ENCODE results near the gene TRAPPC11. TPM values are rescaled to one million over a fixed set of nuclear protein-coding genes. Genes with fewer than 3 reads are reported as not detected.

TRAPPC11 gene
- polyA plus RNA-seq (2013, experiment 1 of 2) = 14.0 TPM
- 17.9 TPM for polyA plus RNA-seq (2013, experiment 2 of 2)

- WGBS = under 1% methylated on average over 57 of the region's 63 CpGs
- peak within 1 kb of the TSS; percentile 17 for H3K27ac ChIP-seq (ENCODE audit: low read depth, low read length)
- H3K36me3 ChIP-seq (ENCODE audit: insufficient read depth, low read length) = peaks cover 11% of the 10 kb centered on the region
- no peaks in the 10 kb centered on the region for H3K9me3 ChIP-seq (ENCODE audit: insufficient read depth, low read depth, low read length)
- H3K4me3 ChIP-seq (ENCODE audit: low read length) = peak within 1 kb of the TSS; percentile 90
- H3K9ac ChIP-seq (ENCODE audit: low read depth, low read length) = peak within 1 kb of the TSS; percentile 84
- H3K4me1 ChIP-seq (ENCODE audit: insufficient read depth, low read length) = peaks cover 13% of the 10 kb centered on the region; the same call in 1 of the 2 replicates
- H3K27me3 ChIP-seq (ENCODE audit: insufficient read depth, low read length) = no peaks in the 10 kb centered on the region
Measured at GRCh38 chr4:183659029-183659871, at the start of gene TRAPPC11, which contains the start of gene RWDD4. Gene TRAPPC11 (plus strand): TSS chr4:183659293. CDS start chr4:183663868, 4,575 bp downstream. Gene RWDD4 (minus strand): TSS chr4:183659185. CDS start chr4:183658952, 233 bp downstream.

- Histone ChIP-seq H3K9me3 (ENCODE audit: insufficient read depth, low read depth, low read length) (no peaks in the 10 kb centered on the region), H3K27ac (ENCODE audit: low read depth, low read length) (no peak overlapping the region), H3K36me3 (ENCODE audit: insufficient read depth, low read length) (no peaks in the 10 kb centered on the region), H3K9ac (ENCODE audit: low read depth, low read length) (no peak overlapping the region), H3K4me3 (ENCODE audit: low read length) (no peak overlapping the region), H3K27me3 (ENCODE audit: insufficient read depth, low read length) (no peaks in the 10 kb centered on the region), H3K4me1 (ENCODE audit: insufficient read depth, low read length) (no peaks in the 10 kb centered on the region)
- 93% methylated on average over 2 of the region's 2 CpGs for WGBS
Measured at GRCh38 chr4:183610033-183610432, 49.1 kb upstream of the TRAPPC11 start.

- 89% methylated on average over 7 of the region's 7 CpGs for WGBS
- no peak overlapping the region for H3K27ac ChIP-seq (ENCODE audit: low read depth, low read length)
- no peaks in the 10 kb centered on the region for H3K27me3 ChIP-seq (ENCODE audit: insufficient read depth, low read length)
- no peak overlapping the region for H3K4me3 ChIP-seq (ENCODE audit: low read length)
- H3K4me1 ChIP-seq (ENCODE audit: insufficient read depth, low read length) = no peaks in the 10 kb centered on the region
- H3K36me3 ChIP-seq (ENCODE audit: insufficient read depth, low read length) = no peaks in the 10 kb centered on the region
- no peak overlapping the region for H3K9ac ChIP-seq (ENCODE audit: low read depth, low read length)
- H3K9me3 ChIP-seq (ENCODE audit: insufficient read depth, low read depth, low read length) = no peaks in the 10 kb centered on the region
Measured at GRCh38 chr4:183610613-183611012, 48.5 kb upstream of the TRAPPC11 start.

GRCh38 chr4:183611210-183611830 is 47.8 kb upstream of the TRAPPC11 start:
- WGBS = 93% methylated on average over 13 of the region's 15 CpGs
- Histone ChIP-seq H3K9me3 (ENCODE audit: insufficient read depth, low read depth, low read length) (no peaks in the 10 kb centered on the region), H3K27ac (ENCODE audit: low read depth, low read length) (no peak overlapping the region), H3K9ac (ENCODE audit: low read depth, low read length) (no peak overlapping the region), H3K36me3 (ENCODE audit: insufficient read depth, low read length) (no peaks in the 10 kb centered on the region), H3K27me3 (ENCODE audit: insufficient read depth, low read length) (no peaks in the 10 kb centered on the region), H3K4me3 (ENCODE audit: low read length) (no peak overlapping the region), H3K4me1 (ENCODE audit: insufficient read depth, low read length) (no peaks in the 10 kb centered on the region)

- no peak overlapping the region for H3K9ac ChIP-seq (ENCODE audit: low read depth, low read length)
- no peak overlapping the region for H3K27ac ChIP-seq (ENCODE audit: low read depth, low read length)
- no peak overlapping the region for H3K4me3 ChIP-seq (ENCODE audit: low read length)
- no peaks in the 10 kb centered on the region for H3K9me3 ChIP-seq (ENCODE audit: insufficient read depth, low read depth, low read length)
- no peaks in the 10 kb centered on the region for H3K36me3 ChIP-seq (ENCODE audit: insufficient read depth, low read length)
- H3K4me1 ChIP-seq (ENCODE audit: insufficient read depth, low read length) = no peaks in the 10 kb centered on the region
- 90% methylated on average over 20 of the region's 20 CpGs for WGBS
- H3K27me3 ChIP-seq (ENCODE audit: insufficient read depth, low read length) = no peaks in the 10 kb centered on the region
Measured at GRCh38 chr4:183612329-183613250, 46.5 kb upstream of the TRAPPC11 start.

- WGBS = 92% methylated on average over 2 of the region's 2 CpGs
- H3K9ac ChIP-seq (ENCODE audit: low read depth, low read length) = no peak overlapping the region
- H3K27ac ChIP-seq (ENCODE audit: low read depth, low read length) = no peak overlapping the region
Measured at GRCh38 chr4:183617075-183617474, 42.0 kb upstream of the TRAPPC11 start.

GRCh38 chr4:183618681-183619080 is 40.4 kb upstream of the TRAPPC11 start:
- no peak overlapping the region for H3K4me3 ChIP-seq (ENCODE audit: low read length)
- H3K4me1 ChIP-seq (ENCODE audit: insufficient read depth, low read length) = no peaks in the 10 kb centered on the region
- H3K27ac ChIP-seq (ENCODE audit: low read depth, low read length) = no peak overlapping the region
- 83% methylated on average over 4 of the region's 4 CpGs for WGBS
- no peak overlapping the region for H3K9ac ChIP-seq (ENCODE audit: low read depth, low read length)
- no peaks in the 10 kb centered on the region for H3K9me3 ChIP-seq (ENCODE audit: insufficient read depth, low read depth, low read length)
- H3K27me3 ChIP-seq (ENCODE audit: insufficient read depth, low read length) = no peaks in the 10 kb centered on the region
- no peaks in the 10 kb centered on the region for H3K36me3 ChIP-seq (ENCODE audit: insufficient read depth, low read length)

More at GRCh38 chr4:183617075-183617474, 42.0 kb upstream of the TRAPPC11 start:
- H3K4me1 ChIP-seq (ENCODE audit: insufficient read depth, low read length) = no peaks in the 10 kb centered on the region
- H3K9me3 ChIP-seq (ENCODE audit: insufficient read depth, low read depth, low read length) = no peaks in the 10 kb centered on the region
- no peaks in the 10 kb centered on the region for H3K36me3 ChIP-seq (ENCODE audit: insufficient read depth, low read length)
- no peak overlapping the region for H3K4me3 ChIP-seq (ENCODE audit: low read length)
- no peaks in the 10 kb centered on the region for H3K27me3 ChIP-seq (ENCODE audit: insufficient read depth, low read length)

- no peaks in the 10 kb centered on the region for H3K9me3 ChIP-seq (ENCODE audit: insufficient read depth, low read depth, low read length)
- H3K4me1 ChIP-seq (ENCODE audit: insufficient read depth, low read length) = no peaks in the 10 kb centered on the region
- 93% methylated on average over 2 of the region's 2 CpGs for WGBS
- H3K27ac ChIP-seq (ENCODE audit: low read depth, low read length) = no peak overlapping the region
- no peaks in the 10 kb centered on the region for H3K27me3 ChIP-seq (ENCODE audit: insufficient read depth, low read length)
- H3K36me3 ChIP-seq (ENCODE audit: insufficient read depth, low read length) = no peaks in the 10 kb centered on the region
- no peak overlapping the region for H3K9ac ChIP-seq (ENCODE audit: low read depth, low read length)
- H3K4me3 ChIP-seq (ENCODE audit: low read length) = no peak overlapping the region
Measured at GRCh38 chr4:183620421-183620820, 38.7 kb upstream of the TRAPPC11 start.

GRCh38 chr4:183621875-183622274 is 37.2 kb upstream of the TRAPPC11 start:
- no peak overlapping the region for H3K27ac ChIP-seq (ENCODE audit: low read depth, low read length)
- WGBS = 89% methylated on average over 1 of the region's 1 CpG
- no peaks in the 10 kb centered on the region for H3K36me3 ChIP-seq (ENCODE audit: insufficient read depth, low read length)
- no peaks in the 10 kb centered on the region for H3K9me3 ChIP-seq (ENCODE audit: insufficient read depth, low read depth, low read length)
- H3K4me3 ChIP-seq (ENCODE audit: low read length) = no peak overlapping the region
- H3K27me3 ChIP-seq (ENCODE audit: insufficient read depth, low read length) = no peaks in the 10 kb centered on the region
- no peaks in the 10 kb centered on the region for H3K4me1 ChIP-seq (ENCODE audit: insufficient read depth, low read length)
- no peak overlapping the region for H3K9ac ChIP-seq (ENCODE audit: low read depth, low read length)

GRCh38 chr4:183624548-183624947 is 34.5 kb upstream of the TRAPPC11 start:
- H3K9ac ChIP-seq (ENCODE audit: low read depth, low read length) = no peak overlapping the region
- 96% methylated on average over 6 of the region's 6 CpGs for WGBS
- no peaks in the 10 kb centered on the region for H3K27me3 ChIP-seq (ENCODE audit: insufficient read depth, low read length)
- no peak overlapping the region for H3K27ac ChIP-seq (ENCODE audit: low read depth, low read length)
- H3K36me3 ChIP-seq (ENCODE audit: insufficient read depth, low read length) = no peaks in the 10 kb centered on the region
- no peak overlapping the region for H3K4me3 ChIP-seq (ENCODE audit: low read length)
- no peaks in the 10 kb centered on the region for H3K9me3 ChIP-seq (ENCODE audit: insufficient read depth, low read depth, low read length)
- H3K4me1 ChIP-seq (ENCODE audit: insufficient read depth, low read length) = no peaks in the 10 kb centered on the region
